SK-N-SH treated with all-trans-retinoic acid at 6 μM for 48 hours (cell line): ENCODE results near the gene PPARGC1A.

Source experiments
- ATAC-seq: fragments of 200-7000 bp; cut with Tn5 transposase; 3 replicates; pipeline ENCODE4 v1.9.1; 2020; ENCODE audit warnings: mild to moderate bottlenecking, moderate library complexity
- ARNTL ChIP-seq: fragments of 450-650 bp; formaldehyde crosslinking; IDR thresholded peaks from 2 replicates; pipeline ENCODE4 v1.5.0; 2020; ENCODE audit warnings: low read depth, mild to moderate bottlenecking, moderate library complexity, borderline replicate concordance
- BACH2 ChIP-seq: fragments of 250-450 bp; sonication (Bioruptor Pico); IDR thresholded peaks from 2 replicates; pipeline ENCODE4 v1.9.0; 2021; ENCODE audit warnings: mild to moderate bottlenecking, borderline replicate concordance
- CSDC2 ChIP-seq: fragments of 250-450 bp; sonication (Bioruptor Pico); IDR thresholded peaks from 2 replicates; pipeline ENCODE4 v1.5.0; 2020; ENCODE audit warnings: mild to moderate bottlenecking, moderate library complexity
- CSRNP3 ChIP-seq: fragments of 250-450 bp; sonication (Bioruptor Pico); IDR thresholded peaks from 2 replicates; pipeline ENCODE4 v1.5.1; 2021; ENCODE audit warnings: mild to moderate bottlenecking, moderate library complexity
- ESRRG ChIP-seq: fragments of 250-450 bp; sonication (Bioruptor Pico); IDR thresholded peaks from 2 replicates; pipeline ENCODE4 v1.6.1; 2021; ENCODE audit warnings: mild to moderate bottlenecking
- GLIS3 ChIP-seq: fragments of 250-450 bp; sonication (Bioruptor Pico); IDR thresholded peaks from 2 replicates; pipeline ENCODE4 v1.5.0; 2020; ENCODE audit warnings: mild to moderate bottlenecking, moderate library complexity
- ISL1 ChIP-seq: fragments of 250-450 bp; sonication (Bioruptor Pico); IDR thresholded peaks from 2 replicates; pipeline ENCODE4 v2.1.2; 2022; ENCODE audit warnings: mild to moderate bottlenecking, moderate library complexity
- OSR1 ChIP-seq: fragments of 250-450 bp; sonication (Bioruptor Pico); IDR thresholded peaks from 2 replicates; pipeline ENCODE4 v1.8.0; 2022; ENCODE audit warnings: moderate library complexity, mild to moderate bottlenecking, inconsistent platforms
- POU6F1 ChIP-seq: fragments of 250-450 bp; sonication (Bioruptor Pico); IDR thresholded peaks from 2 replicates; pipeline ENCODE4 v1.8.0; 2021; ENCODE audit warnings: low read depth, mild to moderate bottlenecking, moderate library complexity, borderline replicate concordance
- PPARA ChIP-seq: fragments of 250-450 bp; sonication (Bioruptor Pico); IDR thresholded peaks from 2 replicates; pipeline ENCODE4 v1.5.0; 2020; ENCODE audit warnings: mild to moderate bottlenecking, borderline replicate concordance
- RARB ChIP-seq: fragments of 250-450 bp; sonication (Bioruptor Pico); IDR thresholded peaks from 2 replicates; pipeline ENCODE4 v1.8.0; 2021; ENCODE audit warnings: mild to moderate bottlenecking, moderate library complexity
- SNAI2 ChIP-seq: fragments of 250-450 bp; sonication (Bioruptor Pico); IDR thresholded peaks from 2 replicates; pipeline ENCODE4 v1.5.0; 2020; ENCODE audit warnings: mild to moderate bottlenecking, moderate library complexity
- TCF4 ChIP-seq: fragments of 250-450 bp; sonication (Bioruptor Pico); IDR thresholded peaks from 2 replicates; pipeline ENCODE4 v1.8.0; 2021; ENCODE audit warnings: mild to moderate bottlenecking, moderate library complexity, borderline replicate concordance
- TOX ChIP-seq: fragments of 250-450 bp; sonication (Bioruptor Pico); IDR thresholded peaks from 2 replicates; pipeline ENCODE4 v1.8.0; 2021; ENCODE audit warnings: mild to moderate bottlenecking, moderate library complexity, borderline replicate concordance
- ZC3H10 ChIP-seq: fragments of 250-450 bp; sonication (Bioruptor Pico); IDR thresholded peaks from 2 replicates; pipeline ENCODE4 v1.5.1; 2021; ENCODE audit warnings: mild to moderate bottlenecking, moderate library complexity
- ZFP3 ChIP-seq: fragments of 250-450 bp; sonication (Bioruptor Pico); IDR thresholded peaks from 2 replicates; pipeline ENCODE4 v1.5.0; 2020; ENCODE audit warnings: mild to moderate bottlenecking, moderate library complexity
- ZFP30 ChIP-seq: fragments of 450-650 bp; formaldehyde crosslinking; IDR thresholded peaks from 2 replicates; pipeline ENCODE4 v1.5.0; 2022; ENCODE audit warnings: mild to moderate bottlenecking, moderate library complexity
- ZNF70 ChIP-seq: fragments of 450-650 bp; formaldehyde crosslinking; IDR thresholded peaks from 2 replicates; pipeline ENCODE4 v1.5.0; 2020; ENCODE audit warnings: mild to moderate bottlenecking, moderate library complexity
- ZNF8 ChIP-seq: fragments of 450-650 bp; formaldehyde crosslinking; IDR thresholded peaks from 2 replicates; pipeline ENCODE4 v1.5.0; 2020; ENCODE audit warnings: mild to moderate bottlenecking, moderate library complexity
- TF ChIP-seq, protein P1 (sequence below): fragments of 250-450 bp; sonication (Bioruptor Pico); IDR thresholded peaks from 2 replicates; pipeline ENCODE4 v1.5.0; 2020; ENCODE audit warnings: mild to moderate bottlenecking, moderate library complexity
- TF ChIP-seq, protein P2 (sequence below): fragments of 250-450 bp; sonication (Bioruptor Pico); IDR thresholded peaks from 2 replicates; pipeline ENCODE4 v1.5.1; 2020; ENCODE audit warnings: low read depth, mild to moderate bottlenecking, moderate library complexity

PPARGC1A gene

DNA sequence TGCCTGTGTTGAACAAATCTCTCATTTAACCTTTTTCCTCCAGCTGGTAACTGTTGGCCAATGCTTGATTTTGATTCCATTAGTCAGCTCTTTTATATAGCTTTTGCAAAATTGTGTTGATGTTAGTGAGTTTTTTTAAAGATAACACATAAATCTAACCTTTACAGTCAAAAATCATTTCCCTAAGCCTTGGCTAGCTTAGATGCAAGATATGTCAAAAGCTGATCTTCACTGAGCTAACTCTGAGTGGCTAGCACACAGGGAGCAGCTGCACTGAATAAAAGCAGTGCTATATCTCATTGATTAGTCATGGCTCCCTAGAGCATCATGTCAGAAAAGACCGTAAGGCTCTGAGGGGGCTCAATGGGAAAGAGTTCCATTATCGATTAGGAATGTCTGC, 78.7 kb downstream of the PPARGC1A start:
- TF ChIP-seq ARNTL (CRISPR knock-in tag) (no peak), ZNF8 (CRISPR knock-in tag) (no peak), GLIS3 (no peak), PPARA (no peak), POU6F1 (no peak), RARB (no peak), ZFP3 (CRISPR knock-in tag) (no peak), ISL1 (CRISPR knock-in tag) (no peak), CSRNP3 (CRISPR knock-in tag) (no peak), CSDC2 (CRISPR knock-in tag) (no peak), ESRRG (no peak)
- TF ChIP-seq, protein P1, sequence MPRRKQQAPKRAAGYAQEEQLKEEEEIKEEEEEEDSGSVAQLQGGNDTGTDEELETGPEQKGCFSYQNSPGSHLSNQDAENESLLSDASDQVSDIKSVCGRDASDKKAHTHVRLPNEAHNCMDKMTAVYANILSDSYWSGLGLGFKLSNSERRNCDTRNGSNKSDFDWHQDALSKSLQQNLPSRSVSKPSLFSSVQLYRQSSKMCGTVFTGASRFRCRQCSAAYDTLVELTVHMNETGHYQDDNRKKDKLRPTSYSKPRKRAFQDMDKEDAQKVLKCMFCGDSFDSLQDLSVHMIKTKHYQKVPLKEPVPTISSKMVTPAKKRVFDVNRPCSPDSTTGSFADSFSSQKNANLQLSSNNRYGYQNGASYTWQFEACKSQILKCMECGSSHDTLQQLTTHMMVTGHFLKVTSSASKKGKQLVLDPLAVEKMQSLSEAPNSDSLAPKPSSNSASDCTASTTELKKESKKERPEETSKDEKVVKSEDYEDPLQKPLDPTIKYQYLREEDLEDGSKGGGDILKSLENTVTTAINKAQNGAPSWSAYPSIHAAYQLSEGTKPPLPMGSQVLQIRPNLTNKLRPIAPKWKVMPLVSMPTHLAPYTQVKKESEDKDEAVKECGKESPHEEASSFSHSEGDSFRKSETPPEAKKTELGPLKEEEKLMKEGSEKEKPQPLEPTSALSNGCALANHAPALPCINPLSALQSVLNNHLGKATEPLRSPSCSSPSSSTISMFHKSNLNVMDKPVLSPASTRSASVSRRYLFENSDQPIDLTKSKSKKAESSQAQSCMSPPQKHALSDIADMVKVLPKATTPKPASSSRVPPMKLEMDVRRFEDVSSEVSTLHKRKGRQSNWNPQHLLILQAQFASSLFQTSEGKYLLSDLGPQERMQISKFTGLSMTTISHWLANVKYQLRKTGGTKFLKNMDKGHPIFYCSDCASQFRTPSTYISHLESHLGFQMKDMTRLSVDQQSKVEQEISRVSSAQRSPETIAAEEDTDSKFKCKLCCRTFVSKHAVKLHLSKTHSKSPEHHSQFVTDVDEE: no peak
- no peak for ATAC-seq

DNA sequence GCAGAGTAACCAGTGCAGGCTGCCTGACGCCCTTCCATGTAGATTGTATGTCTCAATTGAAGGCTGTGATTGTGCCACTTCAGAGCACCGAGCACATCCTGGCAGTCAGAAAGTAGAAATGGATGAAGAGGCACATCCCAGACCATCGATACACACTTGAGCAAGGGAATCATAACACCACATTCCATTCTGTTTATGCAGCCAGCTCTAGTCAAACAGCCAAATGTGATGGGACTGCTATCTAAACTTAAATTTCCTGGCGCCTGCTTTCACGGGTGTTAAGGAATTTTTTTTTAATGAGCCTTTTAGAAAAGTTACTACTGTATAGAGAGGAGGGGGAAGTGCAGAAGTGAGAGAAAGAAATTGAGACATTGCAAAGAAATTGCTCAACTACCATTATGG, 84.4 kb downstream of the PPARGC1A start:
- ATAC-seq: no peak

GRCh38 chr4:23789762-23790161, 100.1 kb downstream of the PPARGC1A start:
- ATAC-seq: no peak
- TF ChIP-seq ZNF8 (CRISPR knock-in tag): no peak
- TF ChIP-seq, protein P1: no peak
- TF ChIP-seq POU6F1: no peak
- no peak for TF ChIP-seq RARB
- TF ChIP-seq SNAI2 (CRISPR knock-in tag): no peak
- TF ChIP-seq, protein P2, sequence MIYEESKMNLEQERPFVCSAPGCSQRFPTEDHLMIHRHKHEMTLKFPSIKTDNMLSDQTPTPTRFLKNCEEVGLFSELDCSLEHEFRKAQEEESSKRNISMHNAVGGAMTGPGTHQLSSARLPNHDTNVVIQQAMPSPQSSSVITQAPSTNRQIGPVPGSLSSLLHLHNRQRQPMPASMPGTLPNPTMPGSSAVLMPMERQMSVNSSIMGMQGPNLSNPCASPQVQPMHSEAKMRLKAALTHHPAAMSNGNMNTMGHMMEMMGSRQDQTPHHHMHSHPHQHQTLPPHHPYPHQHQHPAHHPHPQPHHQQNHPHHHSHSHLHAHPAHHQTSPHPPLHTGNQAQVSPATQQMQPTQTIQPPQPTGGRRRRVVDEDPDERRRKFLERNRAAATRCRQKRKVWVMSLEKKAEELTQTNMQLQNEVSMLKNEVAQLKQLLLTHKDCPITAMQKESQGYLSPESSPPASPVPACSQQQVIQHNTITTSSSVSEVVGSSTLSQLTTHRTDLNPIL (CRISPR knock-in tag): no peak
- no peak for TF ChIP-seq ISL1 (CRISPR knock-in tag)
- TF ChIP-seq CSDC2 (CRISPR knock-in tag): no peak
- no peak for TF ChIP-seq ZFP30 (CRISPR knock-in tag)
- no peak for TF ChIP-seq ZC3H10
- no peak for TF ChIP-seq TOX (CRISPR knock-in tag)
- TF ChIP-seq OSR1: no peak
- no peak for TF ChIP-seq PPARA
- no peak for TF ChIP-seq BACH2 (CRISPR knock-in tag)
- no peak for TF ChIP-seq ZFP3 (CRISPR knock-in tag)

More for the DNA sequence above, 84.4 kb downstream of the PPARGC1A start:
- TF ChIP-seq ZC3H10 (no peak), CSRNP3 (CRISPR knock-in tag) (no peak), TCF4 (CRISPR knock-in tag) (no peak), PPARA (no peak), ZFP3 (CRISPR knock-in tag) (no peak), CSDC2 (CRISPR knock-in tag) (no peak), ZFP30 (CRISPR knock-in tag) (no peak), GLIS3 (no peak), ARNTL (CRISPR knock-in tag) (no peak), ZNF70 (no peak)
